NCI-H128 (cell line): ENCODE data around the gene GRB7.
"Not testable (repeated sequence)": the region's sequence is repeated elsewhere in the genome, so short reads cannot be mapped to it uniquely, and the experiment has no call there.

ENCODE experiments used
- DNase-seq: peaks from one replicate; lab custom pipeline; 2025; ENCODE audit not compliant: unreplicated experiment; lab: John Stamatoyannopoulos, UW

Gene GRB7

DNA sequence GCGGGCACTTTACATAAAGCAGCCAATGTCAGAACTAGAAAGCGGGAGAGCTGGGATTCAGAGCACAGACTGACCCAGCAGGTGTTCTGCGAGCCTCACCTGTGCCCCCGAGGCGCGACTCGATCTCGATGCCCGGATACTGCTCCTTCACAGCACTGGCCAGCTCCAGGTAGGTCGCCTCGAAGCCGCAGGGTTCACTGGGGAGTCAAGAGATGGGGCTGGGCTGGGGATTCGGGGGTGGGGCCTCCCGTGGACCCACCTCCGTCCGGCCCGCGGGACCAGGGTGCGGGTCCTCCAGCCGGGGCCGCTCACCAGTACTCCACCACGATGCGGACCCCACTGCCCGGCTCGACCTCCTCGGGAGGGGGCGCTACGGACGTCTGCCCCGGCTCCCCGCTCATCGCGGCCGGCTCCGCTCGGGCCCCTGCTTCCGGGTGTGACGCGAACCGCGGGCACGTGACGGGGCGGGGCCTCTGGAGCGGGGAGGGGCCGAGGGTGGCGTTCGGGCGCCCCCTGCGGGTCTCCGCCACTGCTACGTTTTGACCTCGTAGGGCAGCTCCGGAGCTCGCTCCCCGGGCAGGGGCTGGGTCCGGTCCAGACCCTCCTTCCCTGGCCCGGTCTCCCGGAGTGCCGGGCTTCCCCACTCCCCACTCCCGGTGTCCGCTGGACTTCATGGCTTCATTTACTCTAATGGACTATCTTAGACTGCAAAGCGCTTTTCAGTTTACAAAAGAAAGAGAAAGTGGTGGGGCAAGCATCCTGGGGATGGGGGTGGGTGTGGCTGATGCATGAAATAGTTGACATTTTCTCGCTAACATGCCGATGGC, 7.4 kb upstream of the GRB7 start, which contains the start of gene MIEN1:
TSS of gene MIEN1 (minus strand) at position 438 of the 827 bp plus-strand sequence. CDS start at position 401, 37 bp downstream.
- peak; percentile 57 for DNase-seq

DNA sequence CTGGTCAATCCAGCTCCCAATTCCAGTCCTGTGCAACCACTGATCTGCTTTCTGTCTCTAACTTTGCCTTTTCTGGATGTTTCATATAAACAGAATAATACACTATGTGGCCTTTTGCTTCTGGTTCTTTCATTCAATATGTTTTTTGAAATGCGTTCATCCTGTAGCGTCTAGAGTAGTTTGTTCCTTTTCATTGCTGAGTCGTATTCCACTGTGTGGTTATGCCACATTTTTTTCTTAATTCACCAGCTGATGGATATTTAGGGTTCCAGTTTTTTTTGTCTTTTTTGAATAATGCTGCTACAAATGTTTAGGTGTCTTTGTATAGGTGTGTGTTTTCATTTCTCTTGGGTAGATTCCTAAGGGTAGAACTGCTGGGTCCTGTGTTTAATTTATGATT, 5.2 kb upstream of the GRB7 start:
- no peak for DNase-seq

DNA sequence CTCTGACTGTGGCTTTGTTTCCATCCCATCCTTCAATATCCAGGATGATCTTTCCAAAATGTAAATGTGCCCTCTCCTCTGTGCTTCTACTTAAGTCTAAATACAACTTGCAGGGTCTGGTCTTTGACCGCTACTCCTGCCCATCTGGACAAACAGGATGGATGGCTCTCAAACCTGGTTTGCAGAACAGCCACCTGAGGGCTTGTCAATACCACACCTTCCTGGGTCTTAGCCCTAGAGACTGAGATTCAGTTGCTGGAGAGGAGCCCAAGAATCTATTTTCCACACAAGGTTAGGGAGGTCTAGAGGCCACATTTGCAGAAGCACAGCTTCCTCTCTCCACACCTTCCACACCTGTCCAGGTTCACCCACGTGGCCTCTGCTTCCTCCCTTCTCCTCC, 1.9 kb upstream of the GRB7 start:
- DNase-seq = no peak

DNA sequence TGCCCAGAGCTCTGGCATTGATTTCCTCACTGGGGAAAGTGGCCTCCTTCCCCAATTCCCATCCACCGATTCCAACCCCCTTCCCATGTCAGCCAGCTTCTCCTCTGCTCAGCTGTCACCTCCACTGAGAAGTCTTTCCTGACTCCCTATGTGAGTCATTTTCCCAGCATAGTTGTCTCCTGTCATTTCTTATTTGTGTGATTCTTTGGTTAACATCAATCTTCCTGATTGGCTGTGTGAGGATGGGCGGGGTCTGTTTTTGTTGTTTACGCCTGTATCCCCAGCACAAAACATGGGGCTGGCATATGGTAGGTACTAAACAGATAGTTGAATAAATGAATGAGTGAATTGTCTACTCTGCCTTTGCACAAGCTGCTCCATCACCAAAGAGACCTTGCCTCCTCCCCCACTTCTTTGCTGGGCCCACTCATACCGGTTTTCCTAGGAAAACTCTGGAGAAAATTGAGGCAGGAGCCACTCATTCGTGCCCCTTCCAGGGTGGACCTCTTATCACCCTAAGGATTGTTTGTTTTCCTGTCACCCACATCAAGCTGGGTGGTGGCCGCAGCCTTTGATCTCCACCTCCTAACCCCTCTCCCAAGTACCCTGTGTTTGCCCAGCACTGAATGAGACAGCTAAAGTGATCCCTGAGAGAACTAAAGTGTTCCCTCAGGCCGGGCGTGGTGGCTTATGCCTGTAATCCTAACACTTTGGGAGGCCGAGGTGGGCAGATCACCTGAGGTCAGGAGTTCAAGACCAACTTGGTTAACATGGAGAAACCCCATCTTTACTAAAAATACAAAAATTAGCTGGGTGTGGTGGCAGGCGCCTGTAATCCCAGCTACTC, 1.2 kb upstream of the GRB7 start:
- no peak for DNase-seq

DNA sequence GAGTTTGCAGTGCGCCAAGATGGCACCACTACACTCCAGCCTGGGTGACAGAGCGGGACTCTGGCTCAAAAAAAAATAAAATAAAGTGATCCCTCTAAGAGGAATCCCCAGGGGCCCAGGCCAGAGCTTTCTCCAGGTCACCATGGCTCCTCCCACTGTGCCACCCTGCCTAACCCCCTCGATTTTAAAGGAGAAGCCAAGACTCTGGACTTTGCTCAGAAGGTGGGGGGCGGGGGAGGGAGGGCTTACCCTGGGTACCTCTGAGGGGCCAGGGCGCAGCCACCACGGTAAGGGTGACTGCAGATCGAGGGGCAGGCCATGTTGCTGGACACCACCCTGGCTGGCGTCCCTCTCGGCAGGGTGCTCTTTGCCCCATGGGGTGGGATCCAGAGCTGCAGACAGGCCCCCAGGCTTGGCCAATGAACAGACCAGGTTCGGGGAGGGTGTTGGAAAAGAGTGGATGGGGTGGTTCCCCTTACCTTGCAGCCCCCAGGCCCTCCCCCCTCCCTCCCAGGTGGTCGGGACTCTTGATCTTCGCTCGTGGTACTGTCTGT, 455 bp upstream of the GRB7 start:
- no peak for DNase-seq

DNA sequence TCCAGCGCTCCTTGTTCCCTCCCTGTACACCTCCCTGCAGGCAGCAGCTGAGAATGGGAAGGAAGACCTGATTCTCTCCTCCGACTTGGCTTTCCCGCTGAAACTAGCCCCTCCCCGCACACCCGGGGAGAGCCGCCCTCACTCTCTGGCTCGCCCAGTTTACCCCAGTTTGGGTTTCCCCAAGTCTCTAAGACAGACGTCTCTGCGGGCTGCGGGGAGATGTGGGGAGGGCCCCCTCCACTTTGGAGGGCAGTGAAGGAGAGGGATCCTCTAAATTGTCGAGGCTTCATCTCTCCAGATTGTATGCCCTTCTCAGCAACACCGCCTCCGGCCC, 797 bp downstream of the GRB7 start:
- DNase-seq = peak; percentile 15

DNA sequence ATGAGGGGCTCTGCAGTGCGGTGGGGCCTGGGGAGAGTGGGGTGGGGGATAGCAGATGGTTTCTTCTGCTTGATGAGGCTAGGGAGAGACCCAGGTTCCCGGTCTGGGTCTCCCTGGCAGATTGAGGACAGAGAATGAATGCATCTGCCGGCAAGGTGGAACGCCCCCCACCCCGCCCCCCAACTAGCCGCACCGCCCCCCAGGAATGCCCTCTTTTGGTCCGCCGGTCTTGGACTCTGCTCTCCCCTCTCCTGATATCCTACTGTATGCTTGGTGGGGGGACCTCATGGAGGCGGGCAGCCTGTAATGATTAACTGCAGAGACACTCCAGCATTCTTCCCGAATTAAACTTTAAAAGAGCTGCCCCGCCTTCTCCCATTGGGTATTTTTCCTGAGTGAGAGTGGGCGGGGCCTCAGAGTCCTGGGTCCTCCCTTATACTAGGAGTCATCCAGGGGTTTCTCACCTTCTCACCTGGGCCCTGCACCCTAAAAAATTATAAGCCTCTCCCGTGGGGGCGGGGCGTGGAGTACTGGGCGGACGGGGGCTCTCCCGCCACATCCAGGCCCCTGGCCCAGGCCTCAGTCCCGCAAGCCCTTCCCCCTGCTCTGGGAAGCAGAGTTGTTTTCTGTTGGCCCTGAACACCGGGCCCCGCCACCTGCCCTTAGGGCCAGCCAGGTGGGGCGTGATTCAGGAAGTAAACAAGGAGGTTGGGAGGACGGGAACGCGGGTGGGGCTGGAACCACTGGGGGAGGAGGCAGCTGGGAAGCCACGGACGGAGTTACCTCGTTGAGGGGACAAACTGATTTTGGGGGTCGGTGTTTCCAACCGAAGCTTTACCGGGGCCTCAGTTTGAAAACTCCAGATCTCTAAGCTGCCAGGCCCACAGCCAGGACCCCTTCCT, 1.5 kb downstream of the GRB7 start:
- peak; percentile 51 for DNase-seq

DNA sequence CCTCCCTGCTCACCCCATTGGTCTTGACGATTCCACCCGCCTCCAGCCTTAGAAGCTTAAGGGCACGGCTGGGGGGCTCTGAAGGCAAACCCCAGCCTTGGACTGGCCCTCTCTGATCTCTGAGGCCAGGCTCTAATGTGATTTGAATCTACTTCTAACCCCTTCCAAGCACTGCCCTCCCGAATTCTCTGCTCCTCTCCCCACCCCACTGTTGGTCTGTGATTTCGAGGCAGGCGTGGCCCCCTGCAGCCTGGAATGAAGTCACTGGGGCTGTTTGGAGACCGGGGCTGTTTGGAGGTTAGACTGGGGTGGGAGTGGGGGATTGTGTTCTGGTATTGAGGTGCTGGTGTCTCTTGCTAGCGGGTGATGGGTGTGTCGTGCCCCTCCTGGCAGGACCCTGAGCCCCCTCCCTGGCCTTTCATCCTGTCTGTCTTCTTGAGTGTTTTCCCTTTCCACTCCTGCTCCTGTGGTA, 2.2 kb downstream of the GRB7 start:
- DNase-seq = no peak

DNA sequence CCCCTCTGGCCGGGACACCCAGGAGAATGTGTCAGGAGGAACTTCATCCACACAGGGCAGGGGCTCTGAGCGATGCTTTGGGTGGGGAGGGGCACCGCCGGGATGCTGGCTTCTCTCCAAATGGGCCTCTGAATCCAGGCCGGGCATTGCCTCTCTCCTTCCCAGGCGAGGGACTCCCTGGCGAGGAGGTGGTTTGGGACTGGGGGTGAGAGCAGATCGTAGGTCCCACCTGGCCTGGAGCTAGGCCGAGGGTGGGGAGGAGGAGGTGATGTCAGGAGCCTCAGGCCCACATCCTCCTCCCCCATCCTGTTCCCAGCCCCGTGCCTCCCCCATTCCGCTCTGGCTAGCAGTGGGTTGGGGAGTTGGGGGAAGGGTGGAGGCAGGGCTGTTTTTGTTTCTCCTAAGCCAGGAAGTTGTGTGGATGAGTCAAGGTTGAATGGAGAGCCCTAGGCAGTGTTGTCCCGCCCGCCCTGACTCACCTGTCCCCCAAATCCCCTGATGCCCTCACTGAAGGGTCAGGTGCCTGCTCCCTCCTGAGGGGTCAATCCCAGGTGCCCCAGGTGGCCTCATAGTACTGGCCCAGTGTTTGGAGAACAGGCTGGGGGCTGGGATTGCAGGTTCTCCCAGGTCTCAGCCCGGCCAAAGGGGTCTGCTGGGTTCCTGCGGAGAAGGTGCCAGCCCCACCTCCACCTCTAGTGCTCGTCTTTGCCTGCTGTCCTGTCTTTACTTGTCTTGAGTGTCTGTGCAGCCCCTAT, 2.8 kb downstream of the GRB7 start:
- DNase-seq = no peak

DNA sequence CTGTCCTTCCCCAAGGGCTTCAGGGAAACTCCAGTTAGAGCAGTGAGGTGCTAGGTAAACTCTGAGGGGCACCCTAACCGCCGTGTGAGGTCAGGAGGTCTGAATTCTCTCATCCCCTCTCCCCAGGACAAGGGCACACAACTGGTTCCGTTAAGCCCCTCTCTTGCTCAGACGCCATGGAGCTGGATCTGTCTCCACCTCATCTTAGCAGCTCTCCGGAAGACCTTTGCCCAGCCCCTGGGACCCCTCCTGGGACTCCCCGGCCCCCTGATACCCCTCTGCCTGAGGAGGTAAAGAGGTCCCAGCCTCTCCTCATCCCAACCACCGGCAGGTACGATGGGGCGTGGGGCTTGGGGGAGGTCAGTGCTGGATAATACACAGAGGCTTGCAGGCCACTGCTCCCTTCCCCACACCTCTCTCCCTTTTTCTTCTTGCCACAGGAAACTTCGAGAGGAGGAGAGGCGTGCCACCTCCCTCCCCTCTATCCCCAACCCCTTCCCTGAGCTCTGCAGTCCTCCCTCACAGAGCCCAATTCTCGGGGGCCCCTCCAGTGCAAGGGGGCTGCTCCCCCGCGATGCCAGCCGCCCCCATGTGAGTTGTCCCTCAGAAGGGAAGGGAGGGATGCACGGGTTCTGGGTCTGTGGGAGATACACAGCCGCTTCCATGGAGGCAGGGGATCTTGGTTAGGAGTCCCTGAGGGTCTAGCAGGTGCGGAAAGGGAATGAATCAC, 4.6 kb downstream of the GRB7 start:
- no peak for DNase-seq

DNA sequence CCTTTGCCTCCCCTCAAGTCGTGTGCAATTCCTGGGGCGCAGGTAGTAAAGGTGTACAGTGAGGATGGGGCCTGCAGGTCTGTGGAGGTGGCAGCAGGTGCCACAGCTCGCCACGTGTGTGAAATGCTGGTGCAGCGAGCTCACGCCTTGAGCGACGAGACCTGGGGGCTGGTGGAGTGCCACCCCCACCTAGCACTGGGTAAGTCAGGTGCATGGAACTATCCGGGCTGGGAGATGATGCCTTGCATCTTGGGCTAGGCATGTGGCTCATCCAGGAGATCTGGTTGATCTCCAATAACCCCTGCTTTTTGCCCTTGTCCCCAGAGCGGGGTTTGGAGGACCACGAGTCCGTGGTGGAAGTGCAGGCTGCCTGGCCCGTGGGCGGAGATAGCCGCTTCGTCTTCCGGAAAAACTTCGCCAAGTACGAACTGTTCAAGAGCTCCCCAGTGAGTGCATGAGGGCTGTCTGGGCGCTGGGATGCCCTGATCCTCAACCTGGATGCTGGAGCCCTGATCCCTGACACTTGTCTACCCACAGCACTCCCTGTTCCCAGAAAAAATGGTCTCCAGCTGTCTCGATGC, 5.2 kb downstream of the GRB7 start:
- no peak for DNase-seq

DNA sequence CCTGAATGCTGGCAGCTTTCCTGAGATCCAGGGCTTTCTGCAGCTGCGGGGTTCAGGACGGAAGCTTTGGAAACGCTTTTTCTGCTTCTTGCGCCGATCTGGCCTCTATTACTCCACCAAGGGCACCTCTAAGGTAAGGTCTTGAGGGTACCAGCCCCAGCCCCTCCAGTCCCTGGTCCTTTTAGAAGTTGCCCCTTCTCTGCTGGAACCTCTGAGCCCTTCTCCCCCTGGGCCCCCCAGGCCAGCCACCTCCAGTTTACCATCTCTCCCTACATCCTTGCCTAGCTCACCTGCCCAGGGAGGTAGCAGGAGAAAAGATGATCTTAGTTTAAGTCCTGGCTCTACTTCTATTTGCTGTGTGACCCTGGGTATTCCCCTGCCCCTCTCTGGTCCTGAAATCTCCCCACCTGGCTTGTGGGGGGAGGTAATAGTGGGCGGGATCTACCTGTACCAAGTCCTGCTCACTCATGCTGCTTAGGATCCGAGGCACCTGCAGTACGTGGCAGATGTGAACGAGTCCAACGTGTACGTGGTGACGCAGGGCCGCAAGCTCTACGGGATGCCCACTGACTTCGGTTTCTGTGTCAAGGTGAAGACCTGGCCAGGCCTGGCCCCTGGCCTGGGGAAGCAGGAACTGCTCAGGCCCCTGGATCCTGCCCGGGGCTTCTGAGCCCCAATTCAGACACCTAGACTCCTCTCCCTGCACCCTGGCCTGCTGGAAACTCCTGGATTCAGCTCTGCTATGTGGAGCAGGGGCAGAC, 6.5 kb downstream of the GRB7 start:
- no peak for DNase-seq

DNA sequence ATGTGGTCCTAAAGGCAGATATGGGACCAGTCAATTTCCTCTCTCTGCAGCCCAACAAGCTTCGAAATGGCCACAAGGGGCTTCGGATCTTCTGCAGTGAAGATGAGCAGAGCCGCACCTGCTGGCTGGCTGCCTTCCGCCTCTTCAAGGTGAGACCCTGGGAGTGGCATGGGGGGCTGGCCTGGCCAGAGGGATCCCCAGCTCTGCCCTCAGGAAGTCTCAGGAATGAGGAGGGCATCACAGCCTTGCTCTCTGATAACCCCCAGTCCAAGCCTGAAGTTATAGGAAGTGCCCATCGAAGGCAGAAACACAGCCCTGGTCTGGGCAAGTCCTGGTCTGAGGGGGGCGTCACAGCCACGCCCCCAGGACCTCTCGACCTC, 7.1 kb downstream of the GRB7 start:
- DNase-seq = no peak

DNA sequence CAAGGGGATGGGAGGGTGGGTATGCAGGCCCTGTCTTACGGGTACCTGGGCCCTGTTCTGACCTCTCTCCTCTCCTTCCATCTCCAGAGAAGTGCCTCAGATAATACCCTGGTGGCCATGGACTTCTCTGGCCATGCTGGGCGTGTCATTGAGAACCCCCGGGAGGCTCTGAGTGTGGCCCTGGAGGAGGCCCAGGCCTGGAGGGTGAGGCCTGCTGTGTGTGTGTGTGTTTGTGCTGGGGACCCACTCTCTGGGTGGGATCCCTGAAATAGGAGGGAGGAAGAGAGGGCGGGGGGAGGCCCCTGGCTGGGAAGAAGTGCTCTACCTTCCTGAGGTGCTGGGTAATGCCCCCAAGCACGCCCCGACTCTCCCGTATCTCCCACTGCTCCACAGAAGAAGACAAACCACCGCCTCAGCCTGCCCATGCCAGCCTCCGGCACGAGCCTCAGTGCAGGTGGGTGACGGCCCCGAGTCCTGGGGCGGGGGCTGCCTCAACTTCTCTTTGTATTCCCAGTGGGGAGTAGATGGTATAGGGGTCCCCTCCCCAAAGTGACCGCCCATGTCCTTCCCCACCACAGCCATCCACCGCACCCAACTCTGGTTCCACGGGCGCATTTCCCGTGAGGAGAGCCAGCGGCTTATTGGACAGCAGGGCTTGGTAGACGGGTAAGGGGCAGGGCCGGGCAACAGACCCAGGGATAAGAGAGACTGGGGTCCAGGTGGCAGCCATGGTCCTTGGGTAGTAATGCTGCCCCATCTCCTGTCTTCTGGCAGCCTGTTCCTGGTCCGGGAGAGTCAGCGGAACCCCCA, 7.8 kb downstream of the GRB7 start:
- no peak for DNase-seq

DNA sequence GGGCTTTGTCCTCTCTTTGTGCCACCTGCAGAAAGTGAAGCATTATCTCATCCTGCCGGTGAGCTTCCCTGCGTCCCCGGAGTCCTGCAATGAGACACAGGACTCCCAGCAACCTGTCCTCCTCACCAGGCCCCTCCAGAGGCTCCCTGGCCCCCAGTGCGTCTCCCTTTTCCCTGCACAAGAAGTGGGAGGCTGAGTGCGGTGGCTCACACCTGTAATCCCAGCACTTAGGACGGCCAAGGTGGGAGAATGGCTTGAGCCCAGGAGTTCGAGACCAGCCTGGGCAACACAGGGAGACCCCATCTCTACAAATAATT, 8.4 kb downstream of the GRB7 start:
- no peak for DNase-seq

DNA sequence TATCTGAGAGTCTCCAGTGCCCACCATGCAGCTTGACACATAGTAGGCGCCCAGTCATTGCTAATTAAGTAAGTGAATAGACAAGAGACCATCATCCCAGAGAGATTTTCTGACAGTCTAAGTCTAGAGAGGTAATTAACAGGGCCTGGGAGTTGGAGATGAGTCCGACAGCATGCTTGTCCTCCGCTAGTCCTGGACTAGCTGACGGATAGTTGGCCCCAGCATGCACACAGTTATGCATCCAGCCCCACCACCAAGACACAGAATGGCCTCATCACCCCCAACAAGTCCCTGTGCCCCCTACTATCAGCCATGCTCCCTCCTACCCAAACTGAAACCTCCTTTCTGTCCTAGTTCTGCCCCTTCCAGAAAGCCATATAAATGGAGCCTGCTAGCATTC, 10.0 kb downstream of the GRB7 start:
- no peak for DNase-seq

DNA sequence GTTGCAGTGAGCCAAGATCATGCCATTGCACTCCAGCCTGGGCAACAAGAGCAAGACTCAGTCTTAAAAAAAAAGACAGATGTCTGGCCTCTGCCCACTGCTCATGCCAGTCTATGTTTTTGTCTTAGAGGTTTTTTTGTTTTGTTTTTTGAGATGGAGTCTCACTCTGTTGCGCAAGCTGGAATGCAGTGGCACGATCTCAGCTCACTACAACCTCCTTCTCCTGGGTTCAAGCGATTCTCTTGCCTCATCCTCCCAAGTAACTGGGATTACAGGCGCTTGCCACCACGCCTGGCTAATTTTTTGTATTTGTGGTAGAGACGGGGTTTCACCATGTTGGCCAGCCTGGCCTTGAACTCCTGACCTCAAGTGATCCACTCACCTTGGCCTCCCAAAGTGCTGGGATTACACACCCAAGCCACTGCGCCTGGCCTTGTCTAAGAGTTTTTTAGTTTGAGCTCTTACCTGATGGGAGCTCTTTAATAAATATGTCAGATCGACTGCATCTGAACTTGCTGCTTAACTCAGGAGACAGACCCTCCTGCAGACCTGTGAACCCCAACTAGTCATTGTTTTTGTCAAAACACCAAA, 10.8 kb downstream of the GRB7 start:
- DNase-seq = not testable (repeated sequence)
